Psoas muscle (tissue), 8 donors: Measurements from ENCODE around the gene FBN3. TPM values are rescaled to one million over a fixed set of nuclear protein-coding genes. Genes with fewer than 3 reads are reported as not detected.

Source experiments
- ATAC-seq, 4 donors: fragments of 200-7000 bp; cut with Tn5 transposase; one replicate each; pipeline ENCODE4 v1.9.1; 2020; ENCODE audit warnings: moderate library complexity in 3 of 4, mild to moderate bottlenecking in 2 of 4
- DNase-seq, 2 donors: peaks; one replicate each; pipeline ENCODE4 v3.0.0-alpha.2; 2020
- H3K27ac ChIP-seq: fragments of 200-600 bp; one replicate; pipeline ENCODE4 v1.8.0; 2022
- H3K27me3 ChIP-seq, 3 donors: fragments of 200-600 bp in 1 of 3; one replicate each; pipeline versions ENCODE4 v1.6.1 to v1.8.0; 2013 to 2022; ENCODE audit warnings: low read length in 2 of 3, mild to moderate bottlenecking in 2 of 3, moderate library complexity in 1 of 3; ENCODE audit not compliant: insufficient read depth in 3 of 3
- H3K36me3 ChIP-seq, 2 donors: fragments of 200-600 bp in 1 of 2; one replicate each; pipeline versions ENCODE4 v1.6.1 to v1.8.0; 2013 to 2022; ENCODE audit warnings: low read depth in 1 of 2, mild to moderate bottlenecking in 1 of 2, moderate library complexity in 1 of 2; ENCODE audit not compliant: insufficient read depth in 1 of 2
- H3K4me1 ChIP-seq: fragments of 200-600 bp; one replicate; pipeline ENCODE4 v1.8.0; 2022
- H3K4me3 ChIP-seq: fragments of 200-600 bp; one replicate; pipeline ENCODE4 v1.8.0; 2022; ENCODE audit warnings: mild to moderate bottlenecking
- H3K9me3 ChIP-seq: fragments of 200-600 bp; one replicate; pipeline ENCODE4 v1.8.0; 2022
- CTCF ChIP-seq: fragments of 200-600 bp; IDR thresholded peaks from one replicate; pipeline ENCODE4 v1.8.0; 2022; ENCODE audit warnings: antibody characterized with exemption
- WGBS, 3 donors: extraction: QIAGEN DNeasy Blood & Tissue Kit; methylation state at CpG; one replicate each; pipeline versions ENCODE4 v1.1.6 to v1.1.7; 2013; 5-methylcytosine and 5-hydroxymethylcytosine counted together
- intact Hi-C, 2 donors: fragments of 100-400 bp; cut with DNase I; formaldehyde crosslinking; loops; one replicate each; pipeline versions ENCODE4 v1.11.0 to v1.14.2; 2022
- polyA plus RNA-seq, 3 donors: library from polyadenylated mRNA; stranded (reverse); fragments of 200-250 nt; gene quantifications; one replicate each; pipeline ENCODE4 v1.2.3, GENCODE V29; 2013
- total RNA-seq, 4 donors: library from RNA; stranded (reverse); fragmentation: NEBNext Ultra II Directional in 2 of 4; extraction: Animal tissue kit (Norgen Biotek cat#: 25700) in 2 of 4; gene quantifications; one replicate each; pipeline versions ENCODE4 v1.2.1 to v1.2.4, GENCODE V29; 2021 to 2023
- donor health status: healthy with polysubstance abuse.
- donor health status: DM: no; HTN: no; CAD: no; lungs with moderate emphysema.
- donor health status: Bipolar disorder and iron deficiency.
- donor health status: healthy.
- donor health status: DM: yes; HTN: yes; CAD: no.
- donor health status: DM: no; HTN: no; CAD: no.
- donor health status: DM: no; HTN: no; CAD: no.
- donor health status: DM: yes; HTN: yes; CAD: no.

The FBN3 gene
- total and polyA plus RNA-seq, 7 donors: 0.01 to 0.51 (median 0.02) TPM; not detected in 2

- no peak for DNase-seq
- Histone ChIP-seq H3K4me1 (no peaks in the 10 kb centered on the region), H3K4me3 (no peak overlapping the region), H3K27ac (no peak overlapping the region), H3K9me3 (peaks cover 23% of the 10 kb centered on the region), H3K36me3 (no peaks in the 10 kb centered on the region), H3K27me3 (peaks cover 0 to 2% (median 0%) of the 10 kb centered on the region in 3 donors)
- 93 to 95% (median 94%) methylated on average over 2 of the region's 2 CpGs for WGBS, 3 donors
- intact Hi-C loops: no loop called here
- ATAC-seq: no peak
- TF ChIP-seq CTCF: no peak
Measured at GRCh38 chr19:8093740-8094139, 55.7 kb downstream of the FBN3 start.

GRCh38 chr19:8090950-8091349 lies 58.4 kb downstream of the FBN3 start:
- DNase-seq (no peak), ATAC-seq (no peak)
- peaks cover 20% of the 10 kb centered on the region for H3K9me3 ChIP-seq
- H3K4me3 ChIP-seq: no peak overlapping the region
- no peaks in the 10 kb centered on the region for H3K4me1 ChIP-seq
- H3K27me3 ChIP-seq: peaks cover 0 to 2% (median 0%) of the 10 kb centered on the region in 3 donors
- no peaks in the 10 kb centered on the region for H3K36me3 ChIP-seq
- WGBS, 3 donors: 87 to 98% (median 98%) methylated on average over 2 of the region's 2 CpGs
- TF ChIP-seq CTCF: no peak
- intact Hi-C loops: no loop called here
- H3K27ac ChIP-seq: no peak overlapping the region

GRCh38 chr19:8089664-8090601 lies 59.5 kb downstream of the FBN3 start:
- 82 to 87% (median 85%) methylated on average over 17 to 19 of the region's 19 CpGs for WGBS, 3 donors
- peaks cover 10% of the 10 kb centered on the region for H3K9me3 ChIP-seq
- peaks cover 0 to 2% (median 0%) of the 10 kb centered on the region in 3 donors for H3K27me3 ChIP-seq
- DNase-seq (no peak), ATAC-seq (no peak)
- intact Hi-C loops: no loop called here
- H3K36me3 ChIP-seq: no peaks in the 10 kb centered on the region
- no peak overlapping the region for H3K4me3 ChIP-seq
- H3K4me1 ChIP-seq: no peaks in the 10 kb centered on the region
- no peak for TF ChIP-seq CTCF
- no peak overlapping the region for H3K27ac ChIP-seq

- H3K27me3 ChIP-seq: no peaks in the 10 kb centered on the region
- ATAC-seq: no peak
Measured at GRCh38 chr19:8088752-8089663, 60.4 kb downstream of the FBN3 start.

More at GRCh38 chr19:8088752-8089663, 60.4 kb downstream of the FBN3 start:
- Histone ChIP-seq H3K36me3 (no peaks in the 10 kb centered on the region), H3K27ac (no peak overlapping the region), H3K4me3 (no peak overlapping the region), H3K4me1 (no peaks in the 10 kb centered on the region), H3K9me3 (peaks cover 4% of the 10 kb centered on the region)
- TF ChIP-seq CTCF: no peak
- intact Hi-C loops: no loop called here
- DNase-seq: no peak
- 87 to 92% (median 88%) methylated on average over 8 of the region's 8 CpGs for WGBS, 3 donors
